ENCODE measurements around the gene ATP5PF. TPM values are rescaled to one million over a fixed set of nuclear protein-coding genes. Genes with fewer than 3 reads are reported as not detected.

ATP5PF gene
- total RNA-seq, 1 experiment from 2014 or later: 132 TPM

DNA sequence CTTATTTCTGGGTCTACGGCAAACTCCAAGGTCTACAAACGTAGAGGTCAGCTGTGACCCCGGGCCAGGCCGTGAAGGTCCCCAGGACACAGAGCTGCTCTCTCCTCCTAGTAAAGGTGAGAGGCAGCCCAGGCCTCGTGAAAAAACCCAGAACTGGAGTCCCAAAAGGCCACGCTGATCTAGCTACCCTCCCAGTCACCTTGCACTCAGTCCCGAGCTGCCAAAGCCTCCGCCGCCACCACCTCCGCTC lies 125 bp downstream of the ATP5PF start:
- DNase-seq (ENCODE audit: low read depth, low spot score) (no peak), ATAC-seq (peak; percentile 3; the same call in 1 of the 2 replicates)
- Histone ChIP-seq H3K9me2 (ENCODE audit: insufficient read depth) (no peaks in the 10 kb centered on the region), H2AFZ (ENCODE audit: low read depth, low read length, poor library complexity, severe bottlenecking) (no peak overlapping the region), H3K9me3 (ENCODE audit: control insufficient read depth in 1 of 2, insufficient read depth in 1 of 2, low read depth in 1 of 2, low read length in 2 of 2) (no peaks in the 10 kb centered on the region), H3K4me3 (replicated peaks in 1 of 2; ENCODE audit: low read depth in 1 of 2, low read length in 2 of 2) (peak overlapping the region; percentile 82 to 96), H3K9ac (ENCODE audit: low read length) (peak overlapping the region; percentile 95), H3K4me2 (ENCODE audit: low read length) (peak overlapping the region; percentile 76), H3K27ac (ENCODE audit: low read depth, low read length) (peak overlapping the region; percentile 91), H3K79me2 (ENCODE audit: insufficient read depth, low read length) (peaks cover 90% of the 10 kb centered on the region), H3K36me3 (ENCODE audit: control insufficient read depth in 1 of 2, insufficient read depth in 2 of 2, low read length in 2 of 2) (peaks cover 1 to 5% of the 10 kb centered on the region in 2 experiments; a peak in 2 of 4 replicates), H4K20me1 (ENCODE audit: insufficient read depth) (no peaks in the 10 kb centered on the region), H3K4me1 (ENCODE audit: control insufficient read depth in 1 of 2, insufficient read depth in 2 of 2, low read length in 2 of 2) (peaks cover 11 to 18% of the 10 kb centered on the region in 2 experiments), H3K27me3 (ENCODE audit: insufficient read depth, low read length) (no peaks in the 10 kb centered on the region)
- ChIA-PET RAD21 (ENCODE audit: low non-redundant PET in 1 of 2, low total read pairs in 2 of 2, uncharacterized antibody in 2 of 2, unreplicated experiment in 2 of 2) (no interaction called here), CTCF (interaction anchor here (0.9 kb wide), 1 partner anchor 127 kb away, joined by 3 read pairs; the partner anchor contains the start of gene MRPL39), POLR2A (interaction anchor here (0.7 kb wide), 1 partner anchor 60 kb away, joined by 4 read pairs; no protein-coding TSS in a partner anchor)
- TF ChIP-seq EZH2phosphoT487 (IDR thresholded peaks at IDR 0.05; ENCODE audit: borderline replicate concordance): no peak
- TF ChIP-seq, protein P1, sequence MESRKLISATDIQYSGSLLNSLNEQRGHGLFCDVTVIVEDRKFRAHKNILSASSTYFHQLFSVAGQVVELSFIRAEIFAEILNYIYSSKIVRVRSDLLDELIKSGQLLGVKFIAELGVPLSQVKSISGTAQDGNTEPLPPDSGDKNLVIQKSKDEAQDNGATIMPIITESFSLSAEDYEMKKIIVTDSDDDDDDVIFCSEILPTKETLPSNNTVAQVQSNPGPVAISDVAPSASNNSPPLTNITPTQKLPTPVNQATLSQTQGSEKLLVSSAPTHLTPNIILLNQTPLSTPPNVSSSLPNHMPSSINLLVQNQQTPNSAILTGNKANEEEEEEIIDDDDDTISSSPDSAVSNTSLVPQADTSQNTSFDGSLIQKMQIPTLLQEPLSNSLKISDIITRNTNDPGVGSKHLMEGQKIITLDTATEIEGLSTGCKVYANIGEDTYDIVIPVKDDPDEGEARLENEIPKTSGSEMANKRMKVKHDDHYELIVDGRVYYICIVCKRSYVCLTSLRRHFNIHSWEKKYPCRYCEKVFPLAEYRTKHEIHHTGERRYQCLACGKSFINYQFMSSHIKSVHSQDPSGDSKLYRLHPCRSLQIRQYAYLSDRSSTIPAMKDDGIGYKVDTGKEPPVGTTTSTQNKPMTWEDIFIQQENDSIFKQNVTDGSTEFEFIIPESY (IDR thresholded peaks at IDR 0.05; ENCODE audit: extremely low read depth, insufficient replicate concordance, low read length): no peak
- no peak for TF ChIP-seq SP1 (IDR thresholded peaks at IDR 0.05; ENCODE audit: low read depth)
- TF ChIP-seq YY1 (IDR thresholded peaks at IDR 0.05; ENCODE audit: extremely low read depth, insufficient replicate concordance, low read depth, low read length): no peak
- TF ChIP-seq MAX (IDR thresholded peaks at IDR 0.05): no peak
- TF ChIP-seq ELF1 (IDR thresholded peaks at IDR 0.05; ENCODE audit: borderline replicate concordance, low read depth): no peak
- TF ChIP-seq TCF7L2 (IDR thresholded peaks at IDR 0.05; ENCODE audit: borderline replicate concordance, extremely low read depth, insufficient read depth, insufficient read length): no peak
- TF ChIP-seq POLR2A (IDR thresholded peaks at IDR 0.05; ENCODE audit: borderline replicate concordance, extremely low read depth, insufficient read depth, insufficient read length): no peak
- TF ChIP-seq EZH2 (IDR thresholded peaks at IDR 0.05): no peak
- no peak for TF ChIP-seq CEBPB (IDR thresholded peaks at IDR 0.05; ENCODE audit: low read depth)
- TF ChIP-seq CBX3 (IDR thresholded peaks at IDR 0.05; ENCODE audit: low read depth): no peak
- TF ChIP-seq REST (IDR thresholded peaks at IDR 0.05; ENCODE audit: low read depth): no peak
- TF ChIP-seq FOSL1 (IDR thresholded peaks at IDR 0.05; ENCODE audit: low read depth): no peak
- no peak for TF ChIP-seq ZNF274 (IDR thresholded peaks at IDR 0.05; ENCODE audit: low read depth, low read length)
- TF ChIP-seq EGR1 (IDR thresholded peaks at IDR 0.05; ENCODE audit: low read depth): no peak
- peak; percentile 46 for TF ChIP-seq ZFX (IDR thresholded peaks at IDR 0.05)
- no peak for TF ChIP-seq SRF (IDR thresholded peaks at IDR 0.05; ENCODE audit: low read depth)
- TF ChIP-seq, protein P2, sequence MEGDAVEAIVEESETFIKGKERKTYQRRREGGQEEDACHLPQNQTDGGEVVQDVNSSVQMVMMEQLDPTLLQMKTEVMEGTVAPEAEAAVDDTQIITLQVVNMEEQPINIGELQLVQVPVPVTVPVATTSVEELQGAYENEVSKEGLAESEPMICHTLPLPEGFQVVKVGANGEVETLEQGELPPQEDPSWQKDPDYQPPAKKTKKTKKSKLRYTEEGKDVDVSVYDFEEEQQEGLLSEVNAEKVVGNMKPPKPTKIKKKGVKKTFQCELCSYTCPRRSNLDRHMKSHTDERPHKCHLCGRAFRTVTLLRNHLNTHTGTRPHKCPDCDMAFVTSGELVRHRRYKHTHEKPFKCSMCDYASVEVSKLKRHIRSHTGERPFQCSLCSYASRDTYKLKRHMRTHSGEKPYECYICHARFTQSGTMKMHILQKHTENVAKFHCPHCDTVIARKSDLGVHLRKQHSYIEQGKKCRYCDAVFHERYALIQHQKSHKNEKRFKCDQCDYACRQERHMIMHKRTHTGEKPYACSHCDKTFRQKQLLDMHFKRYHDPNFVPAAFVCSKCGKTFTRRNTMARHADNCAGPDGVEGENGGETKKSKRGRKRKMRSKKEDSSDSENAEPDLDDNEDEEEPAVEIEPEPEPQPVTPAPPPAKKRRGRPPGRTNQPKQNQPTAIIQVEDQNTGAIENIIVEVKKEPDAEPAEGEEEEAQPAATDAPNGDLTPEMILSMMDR (IDR thresholded peaks at IDR 0.05 in 2 of 3, conservative IDR thresholded peaks at IDR 0.05 in 1 of 3; ENCODE audit: borderline replicate concordance in 1 of 3, insufficient read depth in 1 of 3, low read depth in 2 of 3, low read length in 2 of 3): no peak
- TF ChIP-seq POLR2AphosphoS5 (IDR thresholded peaks at IDR 0.05; ENCODE audit: low read depth, low read length): peak; percentile 82
- peak; percentile 43; the same call in 1 of the 2 replicates for TF ChIP-seq SIN3A (IDR thresholded peaks at IDR 0.05; ENCODE audit: low read depth)
- BruUV-seq (replicated peaks): no TSS peak
- intact Hi-C loops (cut with micrococcal nuclease): loop anchor here (1.0 to 2.0 kb wide), 2 partner anchors 66 to 126 kb away; no protein-coding TSS in a partner anchor
